Hematopoietic multipotent progenitor cell treated with erythropoietin and hydrocortisone succinate and interleukin-3 and kit ligand, for 8 days (in vitro differentiated cells): Measurements from ENCODE around the gene SUGCT.
A peak's percentile ranks its signal among the peaks of the same experiment; 100 is the strongest.

Experiments used
- DNase-seq: peaks from one replicate; pipeline ENCODE4 v3.0.0-alpha.2; 2015

The SUGCT gene

GRCh38 chr7:40482845-40483244 lies 348.0 kb downstream of the SUGCT start:
- DNase-seq, result no peak

GRCh38 chr7:40483630-40484029 lies 348.8 kb downstream of the SUGCT start:
- no peak for DNase-seq

- no peak for DNase-seq
These were observed 355.2 kb downstream of the SUGCT start for GRCh38 chr7:40489844-40490602.

GRCh38 chr7:40490603-40490924 lies 355.8 kb downstream of the SUGCT start:
- no peak for DNase-seq

- no peak for DNase-seq
These were observed 358.1 kb downstream of the SUGCT start for GRCh38 chr7:40492946-40493345.

GRCh38 chr7:40493609-40494051 lies 358.8 kb downstream of the SUGCT start:
- DNase-seq, result no peak

GRCh38 chr7:40498924-40499510 lies 364.2 kb downstream of the SUGCT start:
- DNase-seq, result no peak

GRCh38 chr7:40499718-40500117 lies 364.9 kb downstream of the SUGCT start:
- DNase-seq, result no peak

GRCh38 chr7:40500219-40500618 lies 365.4 kb downstream of the SUGCT start:
- DNase-seq, result no peak

GRCh38 chr7:40502359-40502758 lies 367.6 kb downstream of the SUGCT start:
- no peak for DNase-seq

- DNase-seq, result no peak
These were observed 371.4 kb downstream of the SUGCT start for GRCh38 chr7:40506158-40506557.

- peak; percentile 35 for DNase-seq
These were observed 372.4 kb downstream of the SUGCT start for GRCh38 chr7:40507166-40507565.

GRCh38 chr7:40509287-40509996 lies 374.6 kb downstream of the SUGCT start:
- no peak for DNase-seq

GRCh38 chr7:40516376-40516775 lies 381.6 kb downstream of the SUGCT start:
- DNase-seq, result no peak

- no peak for DNase-seq
These were observed 384.2 kb downstream of the SUGCT start for GRCh38 chr7:40519009-40519408.

- DNase-seq, result no peak
These were observed 386.4 kb downstream of the SUGCT start for GRCh38 chr7:40520986-40521738.

- DNase-seq, result no peak
These were observed 391.0 kb downstream of the SUGCT start for GRCh38 chr7:40525764-40526163.

- DNase-seq, result no peak
These were observed 392.3 kb downstream of the SUGCT start for GRCh38 chr7:40526951-40527715.

- DNase-seq, result no peak
These were observed 392.9 kb downstream of the SUGCT start for GRCh38 chr7:40527723-40528122.

- no peak for DNase-seq
These were observed 395.5 kb downstream of the SUGCT start for GRCh38 chr7:40530292-40530691.

- no peak for DNase-seq
These were observed 397.2 kb downstream of the SUGCT start for GRCh38 chr7:40531956-40532355.

- no peak for DNase-seq
These were observed 400.9 kb downstream of the SUGCT start for GRCh38 chr7:40535678-40536077.

GRCh38 chr7:40536421-40536820 lies 401.6 kb downstream of the SUGCT start:
- DNase-seq, result no peak
